Memory B cell (primary cell): ENCODE data around the gene CHRNA4.
"Not testable (repeated sequence)": the region's sequence is repeated elsewhere in the genome, so short reads cannot be mapped to it uniquely, and the experiment has no call there.

Source experiments
- ATAC-seq: fragments of 150-1000 bp; cut with Tn5 transposase; 2 replicates; pipeline ENCODE4 v1.10.0; 2021; ENCODE audit warnings: low read depth, mild to moderate bottlenecking, moderate library complexity
- DNase-seq, 2 donors: peaks; one replicate each; pipeline ENCODE4 v3.0.0; 2022; ENCODE audit warnings: low spot score in 2 of 2
- H3K27ac Mint-ChIP-seq: one replicate; pipeline ENCODE4 v1.8.0; 2022; ENCODE audit warnings: mild to moderate bottlenecking, moderate library complexity, mixed read lengths
- H3K27me3 Mint-ChIP-seq: one replicate; pipeline ENCODE4 v1.8.0; 2022; ENCODE audit warnings: mixed read lengths
- H3K36me3 Mint-ChIP-seq: one replicate; pipeline ENCODE4 v1.8.0; 2022; ENCODE audit warnings: mild to moderate bottlenecking, mixed read lengths
- H3K4me1 Mint-ChIP-seq: one replicate; pipeline ENCODE4 v1.8.0; 2022; ENCODE audit warnings: mixed read lengths
- H3K4me3 Mint-ChIP-seq: one replicate; pipeline ENCODE4 v1.8.0; 2022; ENCODE audit warnings: mild to moderate bottlenecking, moderate library complexity, mixed read lengths
- H3K9me3 Mint-ChIP-seq: one replicate; pipeline ENCODE4 v1.8.0; 2022; ENCODE audit warnings: mixed read lengths

Gene CHRNA4

DNA sequence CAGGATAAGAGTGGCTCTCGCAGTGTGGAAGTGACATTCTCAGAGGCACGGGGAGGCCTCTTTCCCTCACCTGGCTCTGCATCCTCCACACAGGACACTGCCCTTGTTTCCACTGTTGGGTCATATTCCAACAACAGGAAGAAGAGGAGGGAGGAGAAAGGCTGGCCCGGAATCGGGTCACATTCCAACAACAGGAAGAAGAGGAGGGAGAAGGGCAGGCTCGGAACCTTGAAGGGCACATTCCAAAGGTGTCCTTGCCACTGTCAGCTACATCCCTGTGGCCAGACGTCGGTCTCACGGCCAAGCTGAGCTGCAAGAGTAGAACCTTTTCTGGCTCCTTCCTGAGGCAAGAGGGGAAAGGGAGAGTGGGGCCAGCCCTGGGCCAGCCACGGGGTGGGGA is 25.4 kb downstream of the CHRNA4 start:
- Mint-ChIP-seq H3K27ac (no peak overlapping the region), H3K4me3 (no peak overlapping the region), H3K9me3 (peaks cover 7% of the 10 kb centered on the region), H3K36me3 (peaks cover 4% of the 10 kb centered on the region), H3K4me1 (no peaks in the 10 kb centered on the region), H3K27me3 (peaks cover 12% of the 10 kb centered on the region)
- DNase-seq (no peak), ATAC-seq (no peak)

DNA sequence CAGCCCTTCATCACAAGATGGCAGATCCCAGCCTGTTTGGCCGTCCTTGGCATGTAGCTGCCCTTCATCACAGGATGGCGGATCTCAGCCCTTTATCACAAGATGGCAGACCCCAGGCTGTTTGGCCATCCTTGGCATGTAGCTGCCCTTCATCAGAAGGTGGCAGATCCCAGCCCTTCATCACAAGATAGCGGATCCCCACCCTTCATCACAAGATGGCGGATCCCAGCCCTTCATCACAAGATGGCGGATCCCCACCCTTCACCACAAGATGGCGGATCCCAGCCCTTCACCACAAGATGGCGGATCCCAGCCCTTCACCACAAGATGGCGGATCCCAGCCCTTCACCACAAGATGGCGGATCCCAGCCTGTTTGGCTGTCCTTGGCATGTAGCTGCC is 26.1 kb downstream of the CHRNA4 start:
- H3K27ac Mint-ChIP-seq, H3K4me3 Mint-ChIP-seq, DNase-seq, H3K36me3 Mint-ChIP-seq, H3K4me1 Mint-ChIP-seq, H3K9me3 Mint-ChIP-seq, ATAC-seq: not testable (repeated sequence)
- peaks cover 12% of the 10 kb centered on the region for H3K27me3 Mint-ChIP-seq

GRCh38 chr20:63334356-63334755 is 26.8 kb downstream of the CHRNA4 start:
- no peak for ATAC-seq
- Mint-ChIP-seq H3K4me3 (no peak overlapping the region), H3K27ac (no peak overlapping the region), H3K27me3 (peaks cover 12% of the 10 kb centered on the region), H3K36me3 (peaks cover 4% of the 10 kb centered on the region), H3K9me3 (peaks cover 7% of the 10 kb centered on the region), H3K4me1 (no peaks in the 10 kb centered on the region)
- no peak for DNase-seq

- ATAC-seq = no peak
- peaks cover 12% of the 10 kb centered on the region for H3K27me3 Mint-ChIP-seq
- no peak overlapping the region for H3K4me3 Mint-ChIP-seq
- peaks cover 4% of the 10 kb centered on the region for H3K36me3 Mint-ChIP-seq
- H3K9me3 Mint-ChIP-seq = peaks cover 7% of the 10 kb centered on the region
- H3K27ac Mint-ChIP-seq = no peak overlapping the region
- no peaks in the 10 kb centered on the region for H3K4me1 Mint-ChIP-seq
- DNase-seq = no peak
Observed at GRCh38 chr20:63333241-63333836, 27.8 kb downstream of the CHRNA4 start.

DNA sequence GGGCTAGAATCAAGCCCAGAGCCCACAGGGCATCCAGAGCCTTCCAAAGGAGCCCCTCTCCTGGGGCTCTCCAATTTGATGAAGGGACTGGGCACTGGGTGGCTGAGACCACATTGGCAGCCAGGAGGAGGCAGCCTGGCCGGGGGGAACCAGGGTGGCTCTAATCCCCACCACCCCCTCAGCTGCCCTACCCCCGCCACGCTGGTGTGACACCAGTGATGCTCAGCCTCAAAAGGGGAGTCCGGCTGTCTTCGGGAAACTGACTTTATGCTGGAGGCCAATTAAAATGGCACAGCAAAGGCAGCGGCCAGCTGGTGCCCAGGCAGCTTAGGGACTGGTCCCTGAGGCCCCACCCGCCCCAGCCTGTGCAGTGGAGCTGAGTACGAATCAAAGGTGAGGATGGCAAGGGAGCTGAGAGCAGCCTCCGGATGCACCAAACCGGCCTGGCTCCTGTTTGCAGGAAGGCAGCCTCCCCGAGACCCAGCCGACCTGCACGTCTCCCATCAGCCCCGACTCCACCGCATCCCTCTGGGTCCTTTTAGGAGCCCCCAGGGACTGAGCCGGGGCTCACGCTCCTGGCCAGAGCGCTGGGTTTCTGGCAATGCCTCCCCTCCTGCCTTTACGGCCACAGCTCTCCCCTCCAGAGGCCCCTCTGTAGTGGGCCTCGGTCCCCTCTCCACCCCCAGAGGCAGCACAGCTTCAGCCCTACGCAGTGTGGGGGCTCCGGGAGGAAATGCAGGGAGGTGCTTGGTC is 28.5 kb downstream of the CHRNA4 start:
- no peak for DNase-seq
- peaks cover 4% of the 10 kb centered on the region for H3K36me3 Mint-ChIP-seq
- H3K27me3 Mint-ChIP-seq = peaks cover 10% of the 10 kb centered on the region
- no peak overlapping the region for H3K4me3 Mint-ChIP-seq
- no peak for ATAC-seq
- no peaks in the 10 kb centered on the region for H3K4me1 Mint-ChIP-seq
- H3K27ac Mint-ChIP-seq = no peak overlapping the region
- peaks cover 7% of the 10 kb centered on the region for H3K9me3 Mint-ChIP-seq

DNA sequence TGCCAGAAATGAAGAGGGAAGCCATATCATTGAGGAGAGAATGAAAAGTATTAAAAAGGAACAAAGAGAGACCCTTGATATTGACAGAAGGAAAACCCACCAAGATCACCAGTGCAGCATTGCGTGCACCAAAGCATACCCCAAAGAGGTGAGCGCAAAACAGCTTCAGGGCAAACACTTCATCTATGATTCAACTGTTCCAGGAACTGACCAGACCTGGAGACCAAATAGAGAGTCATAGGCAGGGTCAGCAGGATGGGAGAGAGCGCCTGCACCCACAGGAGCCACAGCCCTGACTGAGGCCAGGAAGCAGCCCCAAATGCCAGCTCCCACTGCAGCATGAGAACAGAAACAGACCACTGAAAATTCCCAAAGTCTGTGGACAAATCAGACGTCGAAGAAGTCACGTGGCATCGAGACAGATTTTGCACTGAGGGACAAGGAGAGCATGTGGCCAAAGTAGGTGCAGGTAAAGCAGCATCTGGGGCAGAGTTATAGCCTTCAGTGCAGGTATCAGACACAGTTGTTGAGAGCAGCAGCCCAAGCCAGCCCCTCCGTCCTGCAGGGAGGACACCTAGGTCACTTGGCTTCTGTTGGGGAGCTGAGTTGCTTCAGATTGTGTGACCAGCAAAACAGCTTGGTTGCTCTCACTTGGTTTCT is 29.3 kb downstream of the CHRNA4 start:
- Mint-ChIP-seq H3K9me3 (peaks cover 9% of the 10 kb centered on the region), H3K4me1 (peaks cover 3% of the 10 kb centered on the region), H3K36me3 (peaks cover 4% of the 10 kb centered on the region), H3K27me3 (peaks cover 10% of the 10 kb centered on the region), H3K4me3 (no peak overlapping the region), H3K27ac (no peak overlapping the region)
- no peak for ATAC-seq
- no peak for DNase-seq

DNA sequence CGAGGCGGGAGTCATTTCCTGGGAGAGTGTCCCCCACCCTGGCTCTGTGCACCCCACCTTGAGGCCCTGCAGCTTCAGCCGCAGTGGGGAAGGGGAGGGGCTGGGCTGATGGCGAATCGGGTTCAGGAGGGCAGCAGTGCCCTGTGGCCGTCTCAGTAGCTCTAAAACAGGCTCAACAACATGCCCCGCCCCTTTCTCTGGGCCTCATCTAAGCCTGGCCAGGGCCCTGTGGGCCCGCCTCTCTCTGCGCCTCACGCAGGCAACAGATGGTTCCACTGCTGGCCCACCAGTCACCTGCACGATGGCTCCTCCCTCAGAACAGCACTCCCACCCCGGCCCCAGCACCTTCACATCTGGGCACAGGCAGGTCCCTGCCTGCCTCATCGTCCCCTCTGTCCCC is 30.2 kb downstream of the CHRNA4 start:
- peaks cover 4% of the 10 kb centered on the region for H3K36me3 Mint-ChIP-seq
- no peak for DNase-seq
- H3K4me3 Mint-ChIP-seq = no peak overlapping the region
- peaks cover 9% of the 10 kb centered on the region for H3K9me3 Mint-ChIP-seq
- H3K27ac Mint-ChIP-seq = no peak overlapping the region
- ATAC-seq = no peak
- H3K4me1 Mint-ChIP-seq = peaks cover 3% of the 10 kb centered on the region
- H3K27me3 Mint-ChIP-seq = peaks cover 6% of the 10 kb centered on the region

DNA sequence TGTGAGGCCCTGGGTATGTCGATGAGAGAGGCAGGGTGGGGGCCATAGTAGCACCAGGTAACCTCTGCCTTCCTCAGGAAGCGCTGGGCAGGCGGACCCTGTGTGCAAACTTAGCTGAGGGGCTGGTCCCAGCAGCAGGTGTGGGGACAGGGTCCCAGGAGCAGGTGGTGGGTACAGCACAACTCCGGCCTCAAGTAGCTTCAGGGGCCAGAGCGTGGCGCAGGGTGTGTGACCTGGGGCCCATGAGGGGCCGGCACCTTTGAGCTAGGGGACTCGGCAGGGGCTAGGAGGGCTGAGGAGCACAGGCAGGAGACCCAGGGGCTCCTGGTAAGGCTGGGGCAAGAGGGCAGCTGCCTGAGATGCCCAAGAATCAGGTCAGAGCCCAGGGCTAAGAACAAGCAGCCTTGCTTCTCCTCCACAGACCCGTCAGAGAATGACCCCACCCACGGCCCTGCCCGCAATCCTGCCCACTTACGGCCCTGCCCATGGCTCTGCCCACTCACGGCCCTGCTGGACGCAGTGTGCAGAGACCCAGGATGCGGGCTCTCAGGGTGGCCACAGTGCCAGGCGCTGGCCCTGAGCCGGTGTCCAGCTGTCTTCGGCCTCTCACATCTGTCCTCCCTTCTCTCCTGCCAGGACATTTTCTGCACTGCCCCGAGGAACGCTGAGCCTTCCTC is 30.9 kb downstream of the CHRNA4 start:
- H3K36me3 Mint-ChIP-seq = peaks cover 4% of the 10 kb centered on the region
- peak overlapping the region; percentile 7 for H3K27ac Mint-ChIP-seq
- peaks cover 9% of the 10 kb centered on the region for H3K9me3 Mint-ChIP-seq
- peaks cover 6% of the 10 kb centered on the region for H3K27me3 Mint-ChIP-seq
- peaks cover 3% of the 10 kb centered on the region for H3K4me1 Mint-ChIP-seq
- ATAC-seq (no peak), DNase-seq (no peak)
- no peak overlapping the region for H3K4me3 Mint-ChIP-seq

GRCh38 chr20:63329331-63330083 is 31.6 kb downstream of the CHRNA4 start:
- H3K9me3 Mint-ChIP-seq = peaks cover 9% of the 10 kb centered on the region
- no peak for DNase-seq
- H3K4me3 Mint-ChIP-seq = no peak overlapping the region
- H3K4me1 Mint-ChIP-seq = peaks cover 3% of the 10 kb centered on the region
- peaks cover 4% of the 10 kb centered on the region for H3K36me3 Mint-ChIP-seq
- peaks cover 6% of the 10 kb centered on the region for H3K27me3 Mint-ChIP-seq
- H3K27ac Mint-ChIP-seq = peak overlapping the region; percentile 7
- ATAC-seq = no peak

DNA sequence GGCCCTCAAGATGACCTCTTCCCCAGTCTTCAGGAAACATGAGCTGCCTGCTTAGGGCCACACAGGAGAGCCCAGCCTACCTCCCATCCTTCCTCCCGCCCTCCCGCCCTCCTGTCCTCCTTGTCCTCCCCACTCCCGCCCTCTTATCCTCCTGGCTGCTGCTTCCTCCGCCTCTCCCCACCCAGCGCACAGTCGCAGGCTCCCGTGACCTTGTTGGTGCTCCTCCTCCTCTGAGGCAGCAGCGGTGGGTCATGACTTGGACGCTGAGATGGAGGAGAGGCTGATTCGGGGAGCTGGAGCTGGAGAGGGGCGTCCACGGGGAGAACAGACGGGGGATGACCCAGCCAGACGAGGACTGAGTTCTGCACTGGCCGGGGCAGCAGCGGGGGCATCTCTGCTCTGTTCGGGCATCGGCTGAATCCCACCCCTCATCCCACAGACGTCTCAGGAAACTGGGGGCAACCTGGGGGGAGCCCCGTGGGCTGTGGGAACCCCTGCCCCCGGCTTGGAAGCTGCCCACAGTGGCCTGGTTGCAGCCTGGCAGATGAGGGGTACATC is 32.4 kb downstream of the CHRNA4 start:
- Mint-ChIP-seq H3K4me1 (peaks cover 3% of the 10 kb centered on the region), H3K36me3 (peaks cover 4% of the 10 kb centered on the region), H3K4me3 (no peak overlapping the region), H3K9me3 (peaks cover 9% of the 10 kb centered on the region), H3K27me3 (peaks cover 8% of the 10 kb centered on the region), H3K27ac (no peak overlapping the region)
- DNase-seq = no peak
- ATAC-seq = no peak

DNA sequence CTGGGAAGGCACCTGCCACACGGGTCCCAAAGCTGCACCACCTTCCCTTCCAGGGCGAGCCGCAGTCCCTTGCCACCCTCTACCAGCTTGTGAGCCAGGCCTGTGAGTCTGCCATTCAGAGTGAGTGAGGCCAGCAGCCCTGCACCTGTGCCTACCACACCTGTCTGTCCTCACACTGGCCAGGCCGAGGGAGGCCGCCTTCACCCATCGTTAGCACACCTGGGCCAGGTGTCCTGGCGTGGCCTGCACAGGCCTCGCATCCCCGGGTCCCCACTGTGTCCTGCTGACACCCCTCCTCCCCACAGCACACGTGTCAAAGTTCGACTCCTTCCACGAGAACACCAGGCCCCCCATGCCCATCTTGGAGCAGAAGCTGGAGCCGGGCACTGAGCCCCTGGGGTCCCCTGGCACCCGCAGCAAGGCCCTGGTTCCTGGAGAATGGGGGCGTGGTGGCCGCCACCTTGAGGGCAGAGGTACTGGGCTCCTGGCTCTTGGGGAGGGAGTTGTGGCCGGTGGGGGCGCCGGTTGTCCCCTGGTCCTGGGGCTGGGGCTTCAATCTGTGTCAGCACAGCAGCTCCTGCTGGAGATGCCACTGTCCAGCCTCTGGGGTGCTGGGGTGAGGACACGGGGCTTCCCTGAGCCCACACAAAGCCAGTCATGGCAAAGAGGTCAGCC is 33.0 kb downstream of the CHRNA4 start:
- ATAC-seq = no peak
- peaks cover 6% of the 10 kb centered on the region for H3K27me3 Mint-ChIP-seq
- peaks cover 3% of the 10 kb centered on the region for H3K4me1 Mint-ChIP-seq

GRCh38 chr20:63327231-63327745 is 33.9 kb downstream of the CHRNA4 start:
- Mint-ChIP-seq H3K4me1 (peaks cover 3% of the 10 kb centered on the region), H3K27ac (peak overlapping the region; percentile 82), H3K36me3 (peaks cover 2% of the 10 kb centered on the region), H3K27me3 (peaks cover 6% of the 10 kb centered on the region), H3K9me3 (peaks cover 9% of the 10 kb centered on the region), H3K4me3 (no peak overlapping the region)
- DNase-seq (no peak), ATAC-seq (peak; percentile 59)

More for the DNA sequence above, 33.0 kb downstream of the CHRNA4 start:
- Mint-ChIP-seq H3K27ac (no peak overlapping the region), H3K9me3 (peaks cover 9% of the 10 kb centered on the region), H3K36me3 (peaks cover 2% of the 10 kb centered on the region), H3K4me3 (peak overlapping the region; percentile 1)
- no peak for DNase-seq
